ENCODE measurements around the gene BCL11B. TPM values are rescaled to one million over a fixed set of nuclear protein-coding genes. Genes with fewer than 3 reads are reported as not detected.

The BCL11B gene
- total RNA-seq, 2 experiments from 2014 or later = 48.9 to 49.1 TPM

DNA sequence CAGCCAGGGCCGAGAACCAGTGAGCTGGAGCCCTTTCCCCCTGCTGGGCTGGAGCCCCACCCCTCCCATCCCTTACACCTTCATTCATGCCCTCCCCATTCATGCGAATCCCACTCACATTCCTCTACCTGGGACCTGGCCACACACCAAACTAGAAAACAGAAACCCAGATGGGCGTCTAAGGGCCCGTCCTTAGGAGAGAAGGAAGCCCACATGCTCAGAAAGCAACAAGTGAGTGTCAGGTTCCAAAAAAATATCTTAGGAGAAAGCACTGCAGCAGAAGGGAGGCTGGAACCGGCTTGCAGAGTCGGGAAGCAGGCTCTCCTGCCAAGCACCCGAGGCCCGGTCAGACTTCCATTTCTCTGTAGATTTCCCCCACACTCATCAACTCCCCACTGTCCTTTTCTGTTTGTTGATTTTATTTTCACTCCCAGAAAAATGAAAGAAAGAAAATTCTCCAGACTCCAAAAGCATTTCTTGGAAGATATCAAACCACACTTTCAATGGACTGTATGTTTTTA, 13.6 kb downstream of the BCL11B start:
- H3K27me3 Mint-ChIP-seq = no peaks in the 10 kb centered on the region
- peaks cover 69% of the 10 kb centered on the region for H3K36me3 Mint-ChIP-seq
- H3K4me3 Mint-ChIP-seq = peak overlapping the region; percentile 96
- no peak for DNase-seq
- intact Hi-C loops (cut with micrococcal nuclease) = loop anchor here (10.0 kb wide), 1 partner anchor 1116 kb away; the partner anchor contains the start of gene WDR25
- ChIA-PET POLR2A (interaction anchor here (2.3 to 19.8 kb wide), 2 partner anchors 10 to 19 kb away, joined by 14 to 425 read pairs; no protein-coding TSS in a partner anchor), CTCF (interaction anchor here (1.3 to 1.4 kb wide), 2 partner anchors 10 to 34 kb away, joined by 3 to 5 read pairs; no protein-coding TSS in a partner anchor)
- no peaks in the 10 kb centered on the region for H3K9me3 Mint-ChIP-seq
- H3K27ac Mint-ChIP-seq = peak overlapping the region; percentile 100
- peaks cover 84% of the 10 kb centered on the region for H3K4me1 Mint-ChIP-seq (ENCODE audit: low read depth)

DNA sequence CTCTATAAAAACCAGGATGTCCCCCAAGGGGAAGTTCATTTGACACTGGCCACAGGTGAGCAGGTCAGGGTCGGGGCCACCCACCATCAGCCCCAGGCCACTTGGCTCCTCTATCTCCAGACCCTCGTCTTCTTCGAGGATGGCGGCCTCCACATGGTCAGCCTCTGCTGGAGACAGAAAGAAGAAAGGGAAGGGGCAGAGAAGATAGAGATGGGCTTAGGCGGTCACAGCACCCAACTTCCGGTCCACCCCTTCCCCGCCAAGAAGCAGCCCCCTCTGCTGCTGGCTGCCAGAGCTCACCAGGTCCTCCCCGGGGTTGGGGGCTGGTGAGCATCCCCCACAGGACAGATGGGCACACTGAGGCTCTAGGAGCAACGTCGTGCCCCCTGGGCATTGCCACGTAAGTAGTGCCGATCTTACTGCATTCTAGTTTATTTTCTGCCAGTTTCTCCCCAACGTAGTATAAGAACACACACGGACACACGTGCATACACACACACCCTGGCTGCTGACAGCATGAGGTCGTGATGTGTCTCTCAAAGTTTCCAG, 14.2 kb downstream of the BCL11B start:
- Mint-ChIP-seq H3K4me3 (peak overlapping the region; percentile 96), H3K27ac (peak overlapping the region; percentile 100), H3K4me1 (ENCODE audit: low read depth) (peaks cover 89% of the 10 kb centered on the region), H3K9me3 (no peaks in the 10 kb centered on the region), H3K36me3 (peaks cover 69% of the 10 kb centered on the region), H3K27me3 (no peaks in the 10 kb centered on the region)
- POLR2A ChIA-PET = interaction anchor here (1.3 to 19.8 kb wide), 3 partner anchors 9 to 18 kb away, joined by 7 to 425 read pairs (median 14); no protein-coding TSS in a partner anchor
- DNase-seq = peak; percentile 51
- CTCF ChIA-PET = interaction anchor here (1.0 to 1.4 kb wide), 3 partner anchors 11 to 33 kb away, joined by 3 to 5 read pairs (median 5); no protein-coding TSS in a partner anchor
- intact Hi-C loops (cut with micrococcal nuclease) = loop anchor here (10.0 kb wide), 1 partner anchor 1117 kb away; the partner anchor contains the start of gene WDR25

DNA sequence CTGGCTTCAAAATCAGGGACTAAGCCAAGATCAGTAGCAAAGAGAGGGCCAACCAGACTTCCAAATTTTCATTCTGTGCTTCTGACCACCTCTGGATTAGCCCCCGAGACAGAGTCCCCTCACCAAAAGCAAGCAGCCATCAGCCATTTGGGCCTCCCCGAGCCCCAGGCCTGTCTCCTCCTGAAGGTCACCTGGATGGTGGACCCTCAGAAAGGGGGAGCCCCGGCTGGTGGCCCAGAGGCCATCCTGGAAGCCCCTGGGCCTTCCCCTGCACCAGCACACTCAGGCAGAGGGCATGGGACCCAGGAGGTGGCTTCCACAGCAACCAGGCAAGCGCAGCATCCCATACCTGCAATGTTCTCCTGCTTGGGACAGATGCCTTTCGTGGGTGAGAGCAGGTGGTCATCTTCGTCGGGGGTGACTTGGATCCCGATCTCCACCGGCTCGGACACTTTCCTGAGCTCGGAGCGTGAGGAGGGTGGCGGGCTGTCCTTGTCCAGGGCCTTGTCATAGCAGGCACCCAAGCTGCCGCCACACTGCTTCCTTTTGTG, 14.8 kb downstream of the BCL11B start:
- H3K4me1 Mint-ChIP-seq (ENCODE audit: low read depth) = peaks cover 90% of the 10 kb centered on the region
- ChIA-PET CTCF (interaction anchor here (0.6 to 1.4 kb wide), 5 partner anchors 9 to 33 kb away, joined by 3 to 5 read pairs (median 3); no protein-coding TSS in a partner anchor), POLR2A (interaction anchor here (1.0 to 19.8 kb wide), 5 partner anchors 8 to 66 kb away, joined by 4 to 425 read pairs (median 7); no protein-coding TSS in a partner anchor)
- H3K4me3 Mint-ChIP-seq = peak overlapping the region; percentile 96
- no peaks in the 10 kb centered on the region for H3K9me3 Mint-ChIP-seq
- intact Hi-C loops (cut with micrococcal nuclease) = loop anchor here (10.0 kb wide), 1 partner anchor 1118 kb away; the partner anchor contains the start of gene WDR25
- H3K36me3 Mint-ChIP-seq = peaks cover 68% of the 10 kb centered on the region
- peak overlapping the region; percentile 100 for H3K27ac Mint-ChIP-seq
- peak; percentile 16 for DNase-seq
- H3K27me3 Mint-ChIP-seq = no peaks in the 10 kb centered on the region

DNA sequence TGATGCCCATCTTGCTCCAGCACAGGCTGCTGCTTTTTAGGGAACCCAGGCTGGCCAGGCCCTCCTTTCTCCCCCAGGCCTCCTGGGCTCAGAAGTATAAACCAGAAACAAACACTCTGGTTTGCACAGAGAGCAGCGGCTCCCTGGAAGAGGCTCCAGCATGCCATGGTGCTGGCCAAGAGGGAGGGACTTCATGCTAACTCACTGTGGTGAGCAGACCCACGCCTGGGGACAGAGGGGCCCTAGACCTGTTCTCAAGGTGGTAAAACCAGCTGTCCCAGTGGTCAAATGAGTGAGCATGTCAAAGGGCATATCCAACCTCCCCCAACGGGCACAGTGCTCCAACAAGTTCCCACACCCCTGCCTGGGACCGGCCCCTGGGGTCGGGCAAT, 15.5 kb downstream of the BCL11B start:
- intact Hi-C loops (cut with micrococcal nuclease) = loop anchor here (10.0 kb wide), 1 partner anchor 1118 kb away; the partner anchor contains the start of gene WDR25
- peak; percentile 25 for DNase-seq
- Mint-ChIP-seq H3K4me3 (peak overlapping the region; percentile 96), H3K9me3 (no peaks in the 10 kb centered on the region), H3K27me3 (no peaks in the 10 kb centered on the region), H3K4me1 (ENCODE audit: low read depth) (peaks cover 90% of the 10 kb centered on the region), H3K36me3 (peaks cover 73% of the 10 kb centered on the region), H3K27ac (peak overlapping the region; percentile 100)
- ChIA-PET POLR2A (interaction anchor here (1.0 to 19.8 kb wide), 5 partner anchors 8 to 65 kb away, joined by 4 to 425 read pairs (median 7); no protein-coding TSS in a partner anchor), CTCF (interaction anchor here (1.0 kb wide), 1 partner anchor 14 kb away, joined by 3 read pairs; no protein-coding TSS in a partner anchor)

DNA sequence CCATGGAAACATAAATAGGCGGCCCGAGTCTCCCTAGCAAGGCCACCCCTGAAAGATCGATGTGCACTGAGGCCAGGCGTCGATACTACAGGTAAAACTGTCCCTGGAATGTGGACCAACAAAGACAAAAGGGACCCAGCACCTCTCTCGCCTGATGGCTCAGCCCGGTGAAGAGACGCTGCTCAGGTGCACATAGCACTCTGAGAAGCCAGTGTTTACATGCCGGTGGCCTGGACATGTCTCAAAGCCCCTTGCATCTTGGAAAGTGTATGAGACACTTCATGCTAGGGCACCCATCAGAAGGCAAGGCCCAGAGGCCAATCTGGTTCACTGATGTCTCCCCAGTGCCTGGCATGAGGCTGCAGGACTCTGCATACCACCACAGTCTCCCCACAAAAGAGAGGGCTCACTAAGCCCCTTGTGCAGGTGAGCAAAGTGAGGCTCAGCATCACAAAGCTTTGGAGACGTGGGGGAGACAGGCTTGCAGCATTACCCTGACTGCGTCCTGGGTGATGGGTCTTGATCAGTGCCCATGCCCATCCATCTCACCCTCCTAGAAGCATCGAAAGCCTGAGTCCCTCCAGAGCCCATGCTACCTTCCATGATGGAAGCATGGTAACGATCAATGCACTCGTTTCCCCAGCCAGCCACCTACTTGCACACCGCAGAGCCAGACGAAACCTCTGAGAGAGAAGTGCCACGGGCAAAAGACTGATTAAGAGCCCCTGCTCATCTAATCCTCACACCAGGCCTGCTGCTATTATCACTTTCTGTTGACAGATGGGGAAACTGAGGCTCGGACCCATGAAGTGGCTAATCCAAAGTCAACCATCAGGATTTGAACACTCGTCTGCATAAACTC, 16.1 kb downstream of the BCL11B start:
- CTCF ChIA-PET = interaction anchor here (1.0 to 1.6 kb wide), 5 partner anchors 11 to 67 kb away, joined by 3 to 5 read pairs (median 3); no protein-coding TSS in a partner anchor
- H3K4me3 Mint-ChIP-seq = peak overlapping the region; percentile 96
- no peaks in the 10 kb centered on the region for H3K9me3 Mint-ChIP-seq
- peaks cover 74% of the 10 kb centered on the region for H3K36me3 Mint-ChIP-seq
- intact Hi-C loops (cut with micrococcal nuclease) = loop anchor here (10.0 kb wide), 1 partner anchor 1119 kb away; the partner anchor contains the start of gene WDR25
- POLR2A ChIA-PET = interaction anchor here (0.6 to 19.8 kb wide), 6 partner anchors 10 to 1027 kb away, joined by 3 to 425 read pairs (median 14); no protein-coding TSS in a partner anchor
- DNase-seq = peak; percentile 28
- peaks cover 90% of the 10 kb centered on the region for H3K4me1 Mint-ChIP-seq (ENCODE audit: low read depth)
- peak overlapping the region; percentile 100 for H3K27ac Mint-ChIP-seq
- H3K27me3 Mint-ChIP-seq = no peaks in the 10 kb centered on the region

DNA sequence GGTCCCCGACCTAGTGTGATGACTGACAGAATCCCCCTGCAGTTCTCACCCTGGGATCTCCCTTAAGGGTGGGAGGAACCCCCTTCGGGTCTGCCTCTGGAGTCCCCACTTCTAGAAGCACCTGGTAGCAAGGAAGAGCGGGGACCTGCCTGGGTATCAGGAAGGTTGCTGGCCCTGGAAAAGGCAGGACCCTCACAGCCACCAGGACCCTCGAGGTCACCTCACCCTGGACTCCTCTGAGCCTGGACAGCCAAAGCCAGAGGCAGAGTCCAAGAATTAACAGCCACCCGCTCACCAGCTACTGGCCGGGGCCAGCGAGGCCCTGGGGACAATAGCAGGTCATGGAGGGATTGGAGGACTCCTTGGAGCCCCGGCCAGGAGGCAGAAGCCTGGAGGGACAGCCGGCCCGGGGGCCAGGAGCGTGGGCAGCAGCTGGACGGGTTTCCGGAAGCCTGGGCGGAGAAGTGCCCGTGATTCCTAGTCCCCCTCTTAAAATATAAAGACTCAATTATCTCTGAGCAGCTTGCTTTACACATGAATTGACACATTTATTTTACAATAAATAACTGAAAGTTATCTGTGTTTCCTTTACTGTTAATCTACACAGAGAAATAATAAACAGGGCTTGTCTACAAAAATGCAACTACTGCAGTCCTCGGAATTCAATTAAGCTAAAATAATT, 17.5 kb downstream of the BCL11B start:
- peaks cover 73% of the 10 kb centered on the region for H3K36me3 Mint-ChIP-seq
- ChIA-PET CTCF (interaction anchor here (0.9 to 1.6 kb wide), 8 partner anchors 12 to 65 kb away, joined by 3 to 6 read pairs (median 3); no protein-coding TSS in a partner anchor), POLR2A (interaction anchor here (1.2 to 3.1 kb wide), 6 partner anchors 8 to 18 kb away, joined by 4 to 22 read pairs (median 8); partner anchors contain the start of gene BCL11B)
- peak overlapping the region; percentile 100 for H3K27ac Mint-ChIP-seq
- peak; percentile 9 for DNase-seq
- H3K9me3 Mint-ChIP-seq = no peaks in the 10 kb centered on the region
- H3K4me1 Mint-ChIP-seq (ENCODE audit: low read depth) = peaks cover 94% of the 10 kb centered on the region
- H3K27me3 Mint-ChIP-seq = no peaks in the 10 kb centered on the region
- intact Hi-C loops (cut with micrococcal nuclease) = loop anchor here (10.0 kb wide), 1 partner anchor 1120 kb away; the partner anchor contains the start of gene WDR25
- H3K4me3 Mint-ChIP-seq = peak overlapping the region; percentile 70

DNA sequence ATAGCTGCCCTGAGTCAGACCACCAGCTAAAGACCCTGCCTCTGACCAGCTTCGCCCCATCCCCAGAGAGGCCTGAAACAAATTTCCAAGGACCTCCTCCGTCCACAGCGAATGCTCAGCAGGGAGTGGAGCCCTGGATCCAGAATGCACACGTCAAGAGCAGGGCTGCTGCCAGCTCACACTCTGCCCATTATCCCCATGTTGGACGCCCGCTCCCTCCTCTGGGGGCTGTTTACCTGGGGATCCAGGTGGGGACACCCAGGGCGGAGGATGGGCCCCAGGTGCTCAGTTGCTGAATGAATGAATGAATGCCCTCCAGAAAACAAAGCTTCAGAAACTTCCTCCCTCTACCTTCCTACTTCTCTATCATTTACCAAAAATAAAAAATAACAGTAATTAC, 18.1 kb downstream of the BCL11B start:
- peak overlapping the region; percentile 87 for H3K27ac Mint-ChIP-seq
- no peaks in the 10 kb centered on the region for H3K27me3 Mint-ChIP-seq
- peaks cover 72% of the 10 kb centered on the region for H3K36me3 Mint-ChIP-seq
- peak; percentile 10 for DNase-seq
- POLR2A ChIA-PET = interaction anchor here (0.6 to 3.1 kb wide), 7 partner anchors 8 to 54 kb away, joined by 3 to 22 read pairs (median 8); partner anchors contain the start of gene BCL11B
- CTCF ChIA-PET = interaction anchor here (0.5 to 1.6 kb wide), 5 partner anchors 12 to 37 kb away, joined by 3 to 6 read pairs (median 4); no protein-coding TSS in a partner anchor
- H3K9me3 Mint-ChIP-seq = no peaks in the 10 kb centered on the region
- intact Hi-C loops (cut with micrococcal nuclease) = loop anchor here (1.0 to 10.0 kb wide), 2 partner anchors 8 to 1121 kb away; partner anchors contain the start of gene WDR25
- peaks cover 94% of the 10 kb centered on the region for H3K4me1 Mint-ChIP-seq (ENCODE audit: low read depth)
- peak overlapping the region; percentile 70 for H3K4me3 Mint-ChIP-seq

DNA sequence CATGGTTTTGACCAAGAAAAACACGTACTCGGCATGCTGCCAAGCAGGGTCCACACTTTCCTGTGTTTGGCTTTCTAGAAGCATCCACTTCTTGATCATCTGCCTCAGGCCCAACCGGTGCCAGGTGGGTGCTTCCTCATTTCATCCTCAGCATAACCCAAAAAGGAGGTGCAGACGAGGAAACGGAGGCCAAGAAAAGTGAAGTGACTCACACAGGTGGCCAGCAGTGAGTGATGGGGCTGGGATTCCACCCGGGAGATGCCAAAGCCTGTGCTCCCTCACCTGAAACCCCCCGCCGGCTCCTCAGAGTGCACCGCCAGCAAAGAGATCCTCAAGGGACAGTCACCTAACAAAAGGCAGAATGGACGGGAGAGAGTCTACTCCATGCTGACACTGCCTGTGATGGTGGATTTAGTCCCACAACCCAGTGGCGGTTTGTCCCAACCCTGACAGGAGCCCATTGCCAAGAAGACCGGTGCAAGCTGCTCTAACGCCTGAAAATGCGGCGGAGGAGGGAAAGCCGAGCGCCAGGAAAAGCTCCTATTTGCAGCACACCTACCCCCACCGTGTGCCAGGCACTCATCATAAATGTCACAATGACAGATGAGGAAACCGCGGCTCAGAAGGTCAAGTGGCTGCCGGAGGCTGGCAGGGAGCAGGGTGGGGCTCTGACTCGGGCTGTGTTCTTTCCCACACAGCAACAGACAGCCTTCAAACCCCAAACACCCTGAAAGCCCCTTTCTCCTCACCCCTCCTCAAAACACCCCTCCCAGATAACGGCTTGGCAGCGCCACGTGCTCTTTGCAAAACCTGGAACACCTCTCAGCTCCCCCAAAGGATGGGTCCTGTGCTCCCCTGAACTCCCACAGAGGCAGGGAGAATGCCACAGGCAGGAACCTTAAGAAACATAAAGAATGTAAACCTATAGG, 18.8 kb downstream of the BCL11B start:
- ChIA-PET POLR2A (interaction anchor here (0.6 to 3.1 kb wide), 8 partner anchors 9 to 54 kb away, joined by 3 to 22 read pairs (median 7); partner anchors contain the start of gene BCL11B), CTCF (interaction anchor here (0.5 to 1.7 kb wide), 4 partner anchors 11 to 37 kb away, joined by 3 to 6 read pairs (median 5); no protein-coding TSS in a partner anchor)
- DNase-seq = peak; percentile 77
- H3K27ac Mint-ChIP-seq = peak overlapping the region; percentile 87
- H3K27me3 Mint-ChIP-seq = no peaks in the 10 kb centered on the region
- intact Hi-C loops (cut with micrococcal nuclease) = loop anchor here (1.0 to 10.0 kb wide), 2 partner anchors 9 to 1122 kb away; partner anchors contain the start of gene WDR25
- peaks cover 73% of the 10 kb centered on the region for H3K36me3 Mint-ChIP-seq
- peaks cover 94% of the 10 kb centered on the region for H3K4me1 Mint-ChIP-seq (ENCODE audit: low read depth)
- no peaks in the 10 kb centered on the region for H3K9me3 Mint-ChIP-seq
- peak overlapping the region; percentile 70 for H3K4me3 Mint-ChIP-seq

DNA sequence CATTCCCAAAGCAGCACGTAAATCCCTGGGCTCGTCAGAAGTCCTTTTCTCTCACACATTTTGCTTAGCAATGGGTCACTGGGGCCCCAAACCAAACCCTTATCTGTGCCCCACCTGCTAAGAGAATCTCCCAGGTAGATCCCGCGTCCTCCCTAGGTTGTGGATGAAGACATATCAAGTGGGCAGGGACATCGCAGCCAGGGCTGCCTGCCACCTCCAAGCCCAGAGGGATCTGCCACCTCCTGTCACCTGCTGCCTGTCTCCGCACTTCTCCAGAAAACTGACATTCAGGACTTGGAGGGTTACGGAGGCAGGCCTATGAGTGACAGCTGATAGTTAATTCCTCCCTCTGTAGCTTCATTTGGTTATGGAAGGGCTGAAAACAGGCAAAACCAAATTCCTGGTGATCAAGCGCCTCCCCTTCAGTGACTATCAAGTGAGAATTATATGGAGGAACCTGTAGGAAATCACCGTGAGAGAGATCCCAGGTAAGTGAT, 19.5 kb downstream of the BCL11B start:
- Mint-ChIP-seq H3K4me1 (ENCODE audit: low read depth) (peaks cover 94% of the 10 kb centered on the region), H3K4me3 (peak overlapping the region; percentile 70), H3K27ac (peak overlapping the region; percentile 87), H3K36me3 (peaks cover 71% of the 10 kb centered on the region), H3K9me3 (no peaks in the 10 kb centered on the region), H3K27me3 (no peaks in the 10 kb centered on the region)
- ChIA-PET CTCF (interaction anchor here (1.0 to 1.7 kb wide), 2 partner anchors 22 to 42 kb away, joined by 3 to 6 read pairs; no protein-coding TSS in a partner anchor), POLR2A (interaction anchor here (1.0 to 2.9 kb wide), 3 partner anchors 8 to 16 kb away, joined by 3 to 20 read pairs (median 4); no protein-coding TSS in a partner anchor)
- intact Hi-C loops (cut with micrococcal nuclease) = loop anchor here (10.0 kb wide), 1 partner anchor 1122 kb away; the partner anchor contains the start of gene WDR25
- DNase-seq = peak; percentile 9

Measured in activated CD4-positive, alpha-beta memory T cell treated with anti-CD3 and anti-CD28 coated beads for 36 hours (primary cell).